ENCODE results near the gene GBX1. TPM values are rescaled to one million over a fixed set of nuclear protein-coding genes. Genes with fewer than 3 reads are reported as not detected.

GBX1 gene
- total RNA-seq, 1 experiment from 2014 or later, result not detected

GRCh38 chr7:151132461-151133205 lies 34.9 kb downstream of the GBX1 start (continued):
- no peak for TF ChIP-seq JUN (CRISPR knock-in tag; IDR thresholded peaks at IDR 0.05)

GRCh38 chr7:151131592-151132293 lies 35.8 kb downstream of the GBX1 start:
- H3K4me3 Mint-ChIP-seq, result no peak overlapping the region

DNA sequence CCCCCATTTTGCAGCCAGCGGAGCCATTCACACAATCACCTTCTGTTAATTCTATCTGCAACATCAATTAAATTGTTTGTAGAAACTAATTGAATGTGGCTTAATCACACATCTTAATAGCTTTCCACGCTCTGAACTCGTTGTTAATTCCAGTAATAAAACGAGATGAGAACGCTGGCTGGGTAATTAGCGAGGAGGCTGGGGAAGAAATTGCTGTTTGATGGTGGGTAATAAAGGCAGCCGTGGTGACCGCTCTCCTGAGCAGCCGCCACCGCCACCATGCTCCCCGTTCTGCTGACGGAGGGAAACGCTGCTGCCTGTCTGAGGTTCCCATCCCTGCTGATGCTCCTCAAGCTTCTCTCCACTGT lies 36.3 kb downstream of the GBX1 start:
- no peaks in the 10 kb centered on the region for H3K27me3 Mint-ChIP-seq (ENCODE audit: low read depth)
- H3K9me3 Mint-ChIP-seq, result no peaks in the 10 kb centered on the region
- TF ChIP-seq NFYB (CRISPR knock-in tag; conservative IDR thresholded peaks at IDR 0.05; ENCODE audit: low read depth) (no peak), IRF1 (CRISPR knock-in tag; IDR thresholded peaks at IDR 0.05) (no peak), ELF4 (CRISPR knock-in tag; IDR thresholded peaks at IDR 0.05; ENCODE audit: low read depth) (no peak)
- no peak overlapping the region for H3K27ac Mint-ChIP-seq
- DNase-seq (ENCODE audit: low spot score), result no peak
- H3K36me3 Mint-ChIP-seq, result peaks cover 29% of the 10 kb centered on the region
- H3K4me1 Mint-ChIP-seq, result 0 out of 2 replicates have a peak, but pooled peaks cover 9% of the 10 kb centered on the region
- no peak overlapping the region for H3K4me3 Mint-ChIP-seq
- CTCF ChIA-PET, result no interaction called here
- POLR2A ChIA-PET, result no interaction called here
- no peak for ATAC-seq

More at GRCh38 chr7:151131592-151132293, 35.8 kb downstream of the GBX1 start:
- H3K9me3 Mint-ChIP-seq, result no peaks in the 10 kb centered on the region
- DNase-seq (ENCODE audit: low spot score), result no peak
- H3K27ac Mint-ChIP-seq, result peak overlapping the region; percentile 72; the same call in 1 of the 2 replicates
- ChIA-PET CTCF (no interaction called here), POLR2A (no interaction called here)
- peaks cover 31% of the 10 kb centered on the region for H3K36me3 Mint-ChIP-seq
- H3K27me3 Mint-ChIP-seq (ENCODE audit: low read depth), result no peaks in the 10 kb centered on the region
- ATAC-seq, result no peak
- TF ChIP-seq MXD4 (CRISPR knock-in tag; IDR thresholded peaks at IDR 0.05; ENCODE audit: borderline replicate concordance) (no peak), ZNF263 (CRISPR knock-in tag; IDR thresholded peaks at IDR 0.05; ENCODE audit: low read depth) (no peak), JAZF1 (CRISPR knock-in tag; IDR thresholded peaks at IDR 0.05) (no peak), ZNF121 (CRISPR knock-in tag; IDR thresholded peaks at IDR 0.05) (no peak), CBFB (CRISPR knock-in tag; IDR thresholded peaks at IDR 0.05; ENCODE audit: low read depth) (no peak), ZNF317 (CRISPR knock-in tag; IDR thresholded peaks at IDR 0.05; ENCODE audit: borderline replicate concordance, low read depth) (no peak), ZNF138 (CRISPR knock-in tag; conservative IDR thresholded peaks at IDR 0.05) (no peak), MAX (CRISPR knock-in tag; IDR thresholded peaks at IDR 0.05) (no peak), ZNF396 (CRISPR knock-in tag; IDR thresholded peaks at IDR 0.05; ENCODE audit: borderline replicate concordance) (no peak), OVOL2 (CRISPR knock-in tag; IDR thresholded peaks at IDR 0.05; ENCODE audit: borderline replicate concordance) (no peak), EMX1 (CRISPR knock-in tag; IDR thresholded peaks at IDR 0.05) (no peak)
- TF ChIP-seq, protein P1, sequence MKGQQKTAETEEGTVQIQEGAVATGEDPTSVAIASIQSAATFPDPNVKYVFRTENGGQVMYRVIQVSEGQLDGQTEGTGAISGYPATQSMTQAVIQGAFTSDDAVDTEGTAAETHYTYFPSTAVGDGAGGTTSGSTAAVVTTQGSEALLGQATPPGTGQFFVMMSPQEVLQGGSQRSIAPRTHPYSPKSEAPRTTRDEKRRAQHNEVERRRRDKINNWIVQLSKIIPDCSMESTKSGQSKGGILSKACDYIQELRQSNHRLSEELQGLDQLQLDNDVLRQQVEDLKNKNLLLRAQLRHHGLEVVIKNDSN (CRISPR knock-in tag; IDR thresholded peaks at IDR 0.05), result no peak
- 0 out of 2 replicates have a peak, but pooled peaks cover 9% of the 10 kb centered on the region for H3K4me1 Mint-ChIP-seq

DNA sequence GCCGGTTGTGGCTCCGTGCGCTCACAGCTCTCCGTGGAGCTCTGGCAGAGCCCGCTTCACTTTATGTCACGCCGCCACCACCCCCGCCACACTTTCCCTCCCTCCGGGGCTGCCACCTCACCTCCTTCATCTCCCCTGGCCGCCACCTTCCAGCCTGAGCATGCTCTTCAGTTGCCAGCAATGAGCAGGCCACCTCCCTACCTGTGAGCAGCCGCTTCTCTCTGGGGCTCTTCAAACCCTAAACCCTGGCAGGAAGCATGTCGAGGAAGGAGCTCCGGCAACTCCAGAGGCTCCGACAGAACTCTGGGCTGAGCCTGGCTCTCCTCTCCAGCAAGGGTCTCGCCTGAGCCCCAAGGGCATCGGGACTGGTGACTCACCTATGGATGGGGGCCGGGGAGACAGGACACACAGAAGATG lies 36.7 kb downstream of the GBX1 start:
- ATAC-seq (no peak), DNase-seq (ENCODE audit: low spot score) (no peak)
- Mint-ChIP-seq H3K4me3 (no peak overlapping the region), H3K36me3 (peaks cover 27% of the 10 kb centered on the region), H3K9me3 (no peaks in the 10 kb centered on the region), H3K4me1 (0 out of 2 replicates have a peak, but pooled peaks cover 9% of the 10 kb centered on the region), H3K27ac (no peak overlapping the region), H3K27me3 (ENCODE audit: low read depth) (no peaks in the 10 kb centered on the region)
- CTCF ChIA-PET, result interaction anchor here (0.8 kb wide), 1 partner anchor 15 kb away, joined by 3 read pairs; no protein-coding TSS in a partner anchor
- no peak for TF ChIP-seq CBFB (CRISPR knock-in tag; IDR thresholded peaks at IDR 0.05; ENCODE audit: low read depth)
- no peak for TF ChIP-seq EMX1 (CRISPR knock-in tag; IDR thresholded peaks at IDR 0.05)
- TF ChIP-seq NR2C2 (CRISPR knock-in tag; IDR thresholded peaks at IDR 0.05), result no peak
- POLR2A ChIA-PET, result no interaction called here
